ENCODE results near the gene NTRK1. TPM values are rescaled to one million over a fixed set of nuclear protein-coding genes. Genes with fewer than 3 reads are reported as not detected.

NTRK1 gene
- polyA plus RNA-seq, 1 of the 3 experiments (the other 2 are of a cell fraction), result 0.97 TPM

GRCh38 chr1:156883919-156884318, 23.3 kb downstream of the NTRK1 start:
- H3K9ac ChIP-seq, result no peak overlapping the region
- H3K4me1 ChIP-seq (ENCODE audit: control insufficient read depth in 1 of 2, insufficient read depth in 2 of 2, low read depth in 1 of 2, low read length in 1 of 2), result peaks cover 0 to 52% of the 10 kb centered on the region in 2 experiments; a peak in 1 of 4 replicates
- H3K36me3 ChIP-seq (replicated peaks in 1 of 2; ENCODE audit: control insufficient read depth in 1 of 2, insufficient read depth in 2 of 2, low read length in 1 of 2), result no peaks in the 10 kb centered on the region
- H3K4me3 ChIP-seq (ENCODE audit: low read depth in 2 of 2, low read length in 1 of 2), result no peak overlapping the region
- ChIA-PET CTCF (interaction anchor here (0.9 to 21.6 kb wide), 9 partner anchors 8 to 224 kb away, joined by 3 to 455 read pairs (median 156); partner anchors contain the start of genes INSRR, ISG20L2, METTL25B and NTRK1), POLR2A (interaction anchor here (1.2 to 1.4 kb wide), 2 partner anchors 22 to 45 kb away, joined by 3 to 9 read pairs; no protein-coding TSS in a partner anchor)
- H3K27me3 ChIP-seq (ENCODE audit: insufficient read depth), result no peaks in the 10 kb centered on the region; the same call in 1 of the 2 replicates
- DNase-seq, result no peak
- no peak overlapping the region for H2AFZ ChIP-seq (ENCODE audit: low read depth)
- TF ChIP-seq IRF3 (IDR thresholded peaks at IDR 0.05; ENCODE audit: low read depth, low read length), result no peak
- no peak for TF ChIP-seq ELF1 (IDR thresholded peaks at IDR 0.05)
- no peak for TF ChIP-seq NRF1 (IDR thresholded peaks at IDR 0.05; ENCODE audit: low read depth, low read length)
- TF ChIP-seq FOXJ3 (CRISPR knock-in tag; IDR thresholded peaks at IDR 0.05), result no peak
- TF ChIP-seq RAD21 (IDR thresholded peaks at IDR 0.05; ENCODE audit: low read length), result no peak
- TF ChIP-seq PBX3 (IDR thresholded peaks at IDR 0.05), result no peak
- no peak for TF ChIP-seq MAX (IDR thresholded peaks at IDR 0.05; ENCODE audit: low read depth)
- no peak for TF ChIP-seq RFX5 (IDR thresholded peaks at IDR 0.05; ENCODE audit: low read length)
- no peak for TF ChIP-seq GATA2 (CRISPR knock-in tag; IDR thresholded peaks at IDR 0.05)
- no peak for TF ChIP-seq MXI1 (IDR thresholded peaks at IDR 0.05; ENCODE audit: low read depth, low read length)
- TF ChIP-seq CTCF (IDR thresholded peaks at IDR 0.05), result no peak
- no peak for TF ChIP-seq MEF2A (IDR thresholded peaks at IDR 0.05; ENCODE audit: borderline replicate concordance, low read depth)
- no peak for TF ChIP-seq USF2 (IDR thresholded peaks at IDR 0.05; ENCODE audit: borderline replicate concordance, low read depth, low read length)
- TF ChIP-seq YY1 (IDR thresholded peaks at IDR 0.05; ENCODE audit: low read depth), result no peak
- TF ChIP-seq TCF12 (IDR thresholded peaks at IDR 0.05), result no peak
- no peak for TF ChIP-seq SIN3A (IDR thresholded peaks at IDR 0.05; ENCODE audit: borderline replicate concordance, low read depth, low read length)
- TF ChIP-seq ZBTB33 (IDR thresholded peaks at IDR 0.05; ENCODE audit: borderline replicate concordance, low read depth), result no peak
- TF ChIP-seq GABPA (IDR thresholded peaks at IDR 0.05; ENCODE audit: low read depth), result no peak
- H3K9me2 ChIP-seq, result no peaks in the 10 kb centered on the region
- 60% methylated on average over 7 of the region's 7 CpGs for WGBS (ENCODE audit: low lambda C conversion rate)
- no peak overlapping the region for H3K4me2 ChIP-seq
- no peaks in the 10 kb centered on the region for H3K9me3 ChIP-seq
- H3F3A ChIP-seq (replicated peaks; ENCODE audit: insufficient read depth), result no peaks in the 10 kb centered on the region
- no peak overlapping the region; a peak in 1 of 4 replicates for H3K27ac ChIP-seq (ENCODE audit: low read depth in 2 of 2, low read length in 1 of 2)
- no peaks in the 10 kb centered on the region for H4K20me1 ChIP-seq (ENCODE audit: insufficient read depth)
- H3K79me2 ChIP-seq (ENCODE audit: insufficient read depth), result no peaks in the 10 kb centered on the region
